HEK293T (cell line): Measurements from ENCODE around the gene GPNMB.

Experiments used
- CTCF ChIA-PET: fragments of 350-600 bp; formaldehyde crosslinking; extraction: SDS; loops from one replicate; lab custom pipeline; 2021; ENCODE audit warnings: antibody characterized with exemption, inconsistent platforms; lab: Yijun Ruan, JAX
- POLR2A ChIA-PET: fragments of 350-600 bp; formaldehyde crosslinking; extraction: SDS; loops from one replicate; lab custom pipeline; 2020; ENCODE audit warnings: antibody characterized with exemption, inconsistent platforms; lab: Yijun Ruan, JAX
- DNase-seq: peaks from one replicate; pipeline ENCODE4 v3.0.0; 2012; ENCODE audit warnings: mixed read lengths; ENCODE audit errors: extremely low spot score
- ARNT ChIP-seq: fragments of 450-650 bp; IDR thresholded peaks from 2 replicates; pipeline ENCODE4 v1.6.1; 2017; ENCODE audit warnings: mild to moderate bottlenecking
- BHLHE40 ChIP-seq: fragments of 450-650 bp; IDR thresholded peaks from 2 replicates; pipeline ENCODE4 v1.6.1; 2016; ENCODE audit warnings: mild to moderate bottlenecking, moderate library complexity, borderline replicate concordance
- CTBP1 ChIP-seq: fragments of 450-650 bp; IDR thresholded peaks from 2 replicates; pipeline ENCODE4 v1.6.1; 2016; ENCODE audit warnings: borderline replicate concordance
- ELF4 ChIP-seq: fragments of 450-650 bp; IDR thresholded peaks from 2 replicates; pipeline ENCODE4 v1.6.1; 2017; ENCODE audit warnings: antibody characterized with exemption
- FOXA1 ChIP-seq: fragments of 450-650 bp; IDR thresholded peaks from 2 replicates; pipeline ENCODE4 v1.6.1; 2016; ENCODE audit warnings: mild to moderate bottlenecking
- FOXK2 ChIP-seq: fragments of 450-650 bp; IDR thresholded peaks from 2 replicates; pipeline ENCODE4 v1.6.1; 2016; ENCODE audit warnings: mild to moderate bottlenecking
- FOXM1 ChIP-seq: fragments of 450-650 bp; IDR thresholded peaks from 2 replicates; pipeline ENCODE4 v1.6.1; 2017; ENCODE audit warnings: mild to moderate bottlenecking, borderline replicate concordance
- HDGF ChIP-seq: fragments of 450-650 bp; IDR thresholded peaks from 2 replicates; pipeline ENCODE4 v1.6.1; 2017; ENCODE audit warnings: antibody characterized with exemption, borderline replicate concordance
- L3MBTL2 ChIP-seq: fragments of 450-650 bp; conservative IDR thresholded peaks from 2 replicates; pipeline ENCODE4 v1.6.1; 2016; ENCODE audit warnings: mild to moderate bottlenecking
- LEF1 ChIP-seq: fragments of 450-650 bp; IDR thresholded peaks from 2 replicates; pipeline ENCODE4 v1.6.1; 2017; ENCODE audit warnings: mild to moderate bottlenecking, borderline replicate concordance
- NFRKB ChIP-seq: fragments of 450-650 bp; IDR thresholded peaks from 2 replicates; pipeline ENCODE4 v1.6.1; 2016; ENCODE audit warnings: mild to moderate bottlenecking, moderate library complexity
- SP1 ChIP-seq: fragments of 450-650 bp; IDR thresholded peaks from 2 replicates; pipeline ENCODE4 v1.6.1; 2017
- SUZ12 ChIP-seq: fragments of 450-650 bp; IDR thresholded peaks from 2 replicates; pipeline ENCODE4 v1.6.1; 2016; ENCODE audit warnings: mild to moderate bottlenecking
- TARDBP ChIP-seq: fragments of 450-650 bp; IDR thresholded peaks from 2 replicates; pipeline ENCODE4 v1.6.1; 2016
- ZNF384 ChIP-seq: fragments of 450-650 bp; IDR thresholded peaks from 2 replicates; pipeline ENCODE4 v1.6.1; 2016
- TF ChIP-seq, protein P1 (sequence below): fragments of 450-650 bp; IDR thresholded peaks from 2 replicates; pipeline ENCODE4 v1.6.1; 2016

Gene GPNMB

DNA sequence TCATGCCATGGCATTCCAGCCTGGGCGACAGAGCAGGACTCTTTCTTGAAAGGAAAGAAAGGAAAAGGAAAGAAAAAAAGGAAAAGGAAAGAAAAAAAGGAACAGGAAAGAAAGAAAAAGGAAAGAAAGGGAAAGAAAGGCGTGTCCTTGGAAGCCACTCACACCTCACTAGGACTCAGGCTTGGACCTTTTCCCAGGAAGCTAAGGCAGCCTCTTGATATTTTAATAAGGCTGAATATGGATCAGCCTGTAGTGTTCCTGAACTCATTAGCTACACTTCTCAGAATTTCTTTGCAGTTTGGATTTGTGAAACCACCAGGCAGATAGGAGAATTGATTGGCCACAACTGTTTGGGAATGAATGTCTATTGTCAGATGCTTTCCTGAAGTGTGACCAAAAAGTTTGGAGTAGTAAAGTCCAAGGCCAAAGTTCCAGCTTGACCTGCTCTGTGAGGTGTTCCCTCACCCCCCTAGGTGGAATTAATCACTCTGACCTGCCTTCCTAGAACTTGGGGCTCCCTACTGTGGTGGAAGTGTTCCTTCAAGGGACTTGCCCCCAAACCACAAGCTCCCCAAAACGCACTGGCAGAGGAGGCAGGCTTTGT lies 45.5 kb downstream of the GPNMB start:
- DNase-seq: no peak
- CTCF ChIA-PET: interaction anchor here (0.6 kb wide), 1 partner anchor 339 kb away, joined by 4 read pairs; no protein-coding TSS in a partner anchor
- POLR2A ChIA-PET: no interaction called here
- no peak for TF ChIP-seq LEF1
- no peak for TF ChIP-seq BHLHE40
- TF ChIP-seq SUZ12: no peak
- no peak for TF ChIP-seq SP1
- TF ChIP-seq ELF4: no peak
- TF ChIP-seq NFRKB: no peak
- TF ChIP-seq ZNF384: no peak
- no peak for TF ChIP-seq CTBP1

DNA sequence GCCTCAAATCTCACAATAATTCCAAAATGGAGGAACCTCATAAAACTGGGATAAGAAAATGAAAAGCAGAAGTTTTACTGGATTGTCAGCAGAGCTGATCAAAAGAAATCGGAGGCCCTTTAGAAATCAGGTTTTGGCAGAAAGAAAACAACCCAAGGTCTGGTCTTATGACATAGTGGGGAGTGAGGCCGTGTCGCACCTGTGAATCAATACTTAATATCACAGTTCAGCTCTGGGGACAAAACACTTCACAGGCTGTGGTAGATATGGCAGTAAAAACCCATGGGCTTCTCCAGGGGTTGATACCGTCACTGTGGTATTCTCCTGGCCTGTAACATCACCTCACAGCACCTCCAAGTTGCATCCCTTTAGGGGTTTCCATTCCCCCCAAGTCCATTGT lies 46.0 kb downstream of the GPNMB start:
- POLR2A ChIA-PET: no interaction called here
- TF ChIP-seq SUZ12: no peak
- no peak for TF ChIP-seq LEF1
- TF ChIP-seq ARNT: no peak
- TF ChIP-seq HDGF: no peak
- no peak for TF ChIP-seq FOXA1
- no peak for TF ChIP-seq L3MBTL2
- no peak for TF ChIP-seq CTBP1
- no peak for TF ChIP-seq ELF4
- TF ChIP-seq NFRKB: no peak
- no peak for TF ChIP-seq TARDBP
- no peak for TF ChIP-seq FOXM1
- TF ChIP-seq ZNF384: no peak
- TF ChIP-seq SP1: no peak
- no peak for TF ChIP-seq FOXK2
- no peak for TF ChIP-seq BHLHE40
- TF ChIP-seq, protein P1, sequence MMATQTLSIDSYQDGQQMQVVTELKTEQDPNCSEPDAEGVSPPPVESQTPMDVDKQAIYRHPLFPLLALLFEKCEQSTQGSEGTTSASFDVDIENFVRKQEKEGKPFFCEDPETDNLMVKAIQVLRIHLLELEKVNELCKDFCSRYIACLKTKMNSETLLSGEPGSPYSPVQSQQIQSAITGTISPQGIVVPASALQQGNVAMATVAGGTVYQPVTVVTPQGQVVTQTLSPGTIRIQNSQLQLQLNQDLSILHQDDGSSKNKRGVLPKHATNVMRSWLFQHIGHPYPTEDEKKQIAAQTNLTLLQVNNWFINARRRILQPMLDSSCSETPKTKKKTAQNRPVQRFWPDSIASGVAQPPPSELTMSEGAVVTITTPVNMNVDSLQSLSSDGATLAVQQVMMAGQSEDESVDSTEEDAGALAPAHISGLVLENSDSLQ: no peak
- DNase-seq: no peak
- CTCF ChIA-PET: no interaction called here

DNA sequence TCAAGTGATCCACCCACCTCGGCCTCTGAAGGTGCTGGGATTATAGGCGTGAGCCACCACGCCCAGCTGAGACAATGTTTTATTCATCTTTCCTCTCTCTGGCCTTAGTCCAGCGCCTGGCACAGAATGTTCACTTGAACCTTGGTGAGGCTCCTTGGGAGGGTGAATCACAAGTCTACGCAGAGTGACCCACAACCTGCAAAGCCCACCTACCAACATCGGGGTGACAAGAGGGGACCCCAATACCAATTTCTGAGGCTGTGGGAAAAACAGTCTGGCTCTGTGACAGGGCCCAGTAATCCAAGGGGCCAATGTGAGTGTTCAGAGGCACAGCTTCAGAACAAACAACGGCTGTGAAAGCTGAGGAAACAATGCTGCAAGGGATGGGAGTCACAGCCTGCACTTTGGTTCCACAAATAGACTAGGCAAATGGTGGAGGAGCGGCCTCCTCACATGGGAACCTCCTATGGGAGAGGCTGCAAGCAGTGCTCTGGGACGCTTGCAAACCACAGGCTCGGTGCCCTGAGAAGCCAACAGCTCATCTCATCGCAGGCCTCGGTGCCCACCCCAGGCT lies 47.0 kb downstream of the GPNMB start:
- ChIA-PET POLR2A (no interaction called here), CTCF (no interaction called here)
- TF ChIP-seq L3MBTL2 (no peak), LEF1 (no peak), HDGF (no peak), NFRKB (no peak), FOXM1 (no peak), ARNT (no peak), SP1 (no peak), FOXK2 (no peak), SUZ12 (no peak)
- no peak for DNase-seq

DNA sequence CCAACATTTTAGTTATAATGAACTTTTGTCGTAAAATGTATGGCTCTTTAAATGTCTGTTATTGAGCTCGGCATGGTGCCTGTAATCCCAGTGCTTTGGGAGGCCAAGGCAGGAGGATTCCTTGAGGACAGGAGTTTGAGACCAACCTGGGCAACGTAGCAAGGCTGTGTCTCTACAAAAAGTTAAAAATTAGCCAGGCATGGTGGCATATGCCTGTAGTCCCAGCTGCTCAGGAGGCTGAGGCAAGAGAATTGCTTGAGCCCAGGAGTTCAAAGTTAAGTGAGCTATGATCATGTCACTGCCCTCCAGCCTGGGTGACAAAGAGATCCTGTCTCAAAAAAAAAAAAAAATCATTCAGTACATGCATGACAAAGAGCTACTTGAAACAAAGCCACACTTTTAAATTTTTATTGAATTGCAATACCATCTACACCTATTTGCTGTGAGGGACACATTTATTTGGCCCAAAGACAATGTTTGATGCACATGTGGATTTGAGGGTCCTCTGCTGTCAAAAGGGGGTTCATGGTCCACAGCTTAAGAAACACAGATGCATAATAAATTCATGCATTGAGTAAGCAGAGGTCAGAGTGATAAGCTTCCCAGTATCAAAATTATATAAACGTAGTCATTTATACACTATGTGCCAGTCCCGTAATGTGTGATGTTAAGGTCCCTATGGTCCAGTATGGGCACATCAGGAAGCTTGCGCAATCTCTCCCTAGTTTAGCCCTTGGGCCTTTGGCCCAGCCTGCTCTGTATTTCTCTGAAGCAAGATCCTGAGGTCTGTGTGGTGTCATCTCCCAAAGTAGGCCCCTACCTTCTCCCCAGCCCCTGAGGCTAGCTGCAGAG lies 48.2 kb downstream of the GPNMB start:
- TF ChIP-seq HDGF (no peak), FOXM1 (no peak), ELF4 (no peak), ZNF384 (no peak), CTBP1 (no peak), LEF1 (no peak), FOXK2 (no peak)
- ChIA-PET CTCF (interaction anchor here (1.3 kb wide), 1 partner anchor 22 kb away, joined by 5 read pairs; no protein-coding TSS in a partner anchor), POLR2A (no interaction called here)
- DNase-seq: no peak

DNA sequence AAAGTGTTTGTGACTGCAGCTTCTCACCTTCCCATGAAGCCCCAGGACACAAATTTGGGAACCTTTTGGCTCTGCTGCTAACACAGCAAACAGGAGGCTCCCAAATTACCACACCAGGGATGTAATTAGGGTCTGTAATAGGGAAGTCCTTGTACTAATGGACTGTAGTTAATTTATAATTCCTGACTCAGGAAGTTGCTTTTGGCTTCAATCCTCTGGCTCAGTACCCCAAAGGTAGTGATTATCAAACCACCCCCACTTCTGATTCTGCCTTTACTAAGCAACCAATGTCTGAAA lies 48.8 kb downstream of the GPNMB start:
- CTCF ChIA-PET: interaction anchor here (1.3 kb wide), 1 partner anchor 22 kb away, joined by 5 read pairs; no protein-coding TSS in a partner anchor
- TF ChIP-seq NFRKB: no peak
- TF ChIP-seq, protein P1: no peak
- no peak for TF ChIP-seq TARDBP
- no peak for TF ChIP-seq HDGF
- TF ChIP-seq L3MBTL2: no peak
- TF ChIP-seq ZNF384: no peak
- no peak for TF ChIP-seq LEF1
- no peak for TF ChIP-seq CTBP1
- no peak for TF ChIP-seq ARNT
- TF ChIP-seq FOXM1: no peak
- no peak for TF ChIP-seq BHLHE40
- no peak for TF ChIP-seq ELF4
- no peak for TF ChIP-seq FOXK2
- no peak for TF ChIP-seq FOXA1
- TF ChIP-seq SP1: no peak
- no peak for TF ChIP-seq SUZ12
- DNase-seq: no peak
- POLR2A ChIA-PET: no interaction called here

DNA sequence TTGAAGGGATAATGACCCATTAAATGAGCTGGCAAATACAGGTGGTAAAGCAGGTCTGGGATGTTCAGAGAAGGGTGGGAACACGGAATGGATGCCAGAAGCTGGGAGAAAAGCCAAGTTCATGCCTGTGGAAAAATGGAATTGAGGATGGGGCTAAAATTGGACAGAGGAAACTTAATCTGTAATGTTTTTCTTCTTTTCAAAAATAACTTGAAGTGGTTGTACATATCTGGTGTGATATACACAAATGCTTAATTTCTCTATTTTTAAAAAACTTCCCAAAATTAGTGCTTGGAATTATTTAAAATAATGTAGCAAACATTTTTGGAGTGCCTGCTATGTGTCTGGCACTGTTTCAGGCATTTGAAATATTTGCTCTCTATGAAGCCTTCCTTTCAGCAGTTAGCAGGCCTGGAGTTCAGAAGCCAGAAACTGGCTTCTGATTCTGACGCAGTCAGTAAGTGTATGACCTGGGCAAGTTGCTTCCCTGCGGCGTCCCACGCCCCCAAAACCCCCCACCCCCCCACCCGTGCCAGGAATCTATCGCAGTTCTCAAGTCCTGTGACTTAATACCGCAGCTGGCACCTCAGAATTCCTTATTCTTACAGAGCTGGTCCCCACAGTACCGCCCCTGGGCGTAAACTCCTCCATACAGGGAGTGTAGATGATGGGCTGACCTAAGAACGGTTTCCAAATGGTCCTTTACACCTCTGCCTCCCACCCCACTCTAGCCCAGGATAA lies 51.7 kb downstream of the GPNMB start:
- ChIA-PET CTCF (no interaction called here), POLR2A (interaction anchor here (0.8 to 2.4 kb wide), 11 partner anchors 9 to 355 kb away, joined by 3 to 11 read pairs (median 3); no protein-coding TSS in a partner anchor)
- no peak for DNase-seq
- TF ChIP-seq TARDBP (no peak), ELF4 (no peak), BHLHE40 (no peak), HDGF (no peak)
